Measurements from ENCODE around the gene CBS.

DNA sequence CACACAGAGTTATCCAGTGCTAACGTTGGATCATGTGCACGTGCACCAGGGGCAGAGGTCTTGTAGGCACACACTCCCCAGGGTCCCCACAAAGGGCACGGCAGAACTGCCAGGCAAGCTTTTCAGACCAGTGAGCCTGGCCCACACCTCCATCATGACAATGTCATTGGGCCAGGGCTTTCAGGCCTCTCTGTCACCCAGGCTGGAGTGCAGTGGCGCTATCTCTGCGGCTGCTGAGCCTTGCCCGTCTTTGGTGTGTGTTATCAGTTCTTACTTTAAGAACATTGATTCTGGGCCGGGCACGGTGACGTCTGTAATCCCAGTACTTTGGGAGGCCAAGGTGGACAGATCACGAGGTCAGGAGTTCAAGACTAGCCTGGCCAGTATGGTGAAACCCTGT, 57.1 kb downstream of the CBS start:
- TF ChIP-seq, protein P1, sequence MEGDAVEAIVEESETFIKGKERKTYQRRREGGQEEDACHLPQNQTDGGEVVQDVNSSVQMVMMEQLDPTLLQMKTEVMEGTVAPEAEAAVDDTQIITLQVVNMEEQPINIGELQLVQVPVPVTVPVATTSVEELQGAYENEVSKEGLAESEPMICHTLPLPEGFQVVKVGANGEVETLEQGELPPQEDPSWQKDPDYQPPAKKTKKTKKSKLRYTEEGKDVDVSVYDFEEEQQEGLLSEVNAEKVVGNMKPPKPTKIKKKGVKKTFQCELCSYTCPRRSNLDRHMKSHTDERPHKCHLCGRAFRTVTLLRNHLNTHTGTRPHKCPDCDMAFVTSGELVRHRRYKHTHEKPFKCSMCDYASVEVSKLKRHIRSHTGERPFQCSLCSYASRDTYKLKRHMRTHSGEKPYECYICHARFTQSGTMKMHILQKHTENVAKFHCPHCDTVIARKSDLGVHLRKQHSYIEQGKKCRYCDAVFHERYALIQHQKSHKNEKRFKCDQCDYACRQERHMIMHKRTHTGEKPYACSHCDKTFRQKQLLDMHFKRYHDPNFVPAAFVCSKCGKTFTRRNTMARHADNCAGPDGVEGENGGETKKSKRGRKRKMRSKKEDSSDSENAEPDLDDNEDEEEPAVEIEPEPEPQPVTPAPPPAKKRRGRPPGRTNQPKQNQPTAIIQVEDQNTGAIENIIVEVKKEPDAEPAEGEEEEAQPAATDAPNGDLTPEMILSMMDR (IDR thresholded peaks at IDR 0.05; ENCODE audit: low read depth, low read length): no peak
- no peak for TF ChIP-seq EZH2phosphoT487 (IDR thresholded peaks at IDR 0.05; ENCODE audit: low read depth)
